HG03025 (cell line): ENCODE data around the gene MCF2L.

ENCODE experiments used
- ATAC-seq: cut with Tn5 transposase; IDR thresholded peaks from one replicate; pipeline ENCODE4 v1.9.1; 2021; ENCODE audit warnings: mild to moderate bottlenecking, moderate library complexity; ENCODE audit not compliant: unreplicated experiment, low FRiP score

MCF2L gene

DNA sequence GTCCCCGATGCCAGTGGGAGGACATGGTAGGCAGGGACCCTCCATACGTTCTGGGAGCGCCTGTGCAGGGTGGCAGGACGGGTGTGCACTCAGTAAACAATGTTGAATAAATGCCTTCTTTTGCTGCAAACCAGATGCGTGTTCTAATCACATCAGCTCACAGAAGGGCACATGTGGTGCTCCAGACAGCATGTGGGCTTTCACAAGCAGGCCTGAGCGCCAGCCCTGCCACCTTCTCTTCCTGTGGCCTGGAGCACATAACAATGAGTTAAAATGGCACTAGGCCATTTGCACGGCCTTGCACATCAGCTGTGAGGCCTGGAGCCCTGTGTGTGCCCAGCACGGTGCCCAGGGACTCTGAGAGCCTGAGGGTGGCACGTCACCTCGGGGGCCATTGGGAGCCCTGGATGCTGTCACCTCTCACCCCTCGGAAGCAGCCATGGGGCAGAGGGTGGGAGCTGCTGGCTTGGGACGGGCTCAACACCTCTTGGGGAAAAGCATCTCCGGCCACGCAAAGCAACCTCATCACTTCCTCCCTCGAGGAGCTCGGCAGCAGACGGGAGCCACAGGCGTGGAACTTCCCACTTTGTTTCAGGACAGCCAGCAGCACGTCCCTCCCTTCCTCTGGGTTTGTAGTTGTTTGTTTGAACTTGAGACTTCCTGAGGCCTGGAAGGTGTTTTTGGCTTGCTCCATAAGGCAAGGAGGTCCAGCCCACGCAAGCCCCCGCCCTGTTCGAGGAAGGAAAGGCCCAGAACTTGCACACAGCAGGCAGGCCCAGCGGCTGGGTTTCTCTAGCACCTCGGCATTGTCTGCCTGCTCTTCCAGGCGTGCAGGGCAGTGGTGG lies 9.8 kb downstream of the MCF2L start:
- no peak for ATAC-seq

DNA sequence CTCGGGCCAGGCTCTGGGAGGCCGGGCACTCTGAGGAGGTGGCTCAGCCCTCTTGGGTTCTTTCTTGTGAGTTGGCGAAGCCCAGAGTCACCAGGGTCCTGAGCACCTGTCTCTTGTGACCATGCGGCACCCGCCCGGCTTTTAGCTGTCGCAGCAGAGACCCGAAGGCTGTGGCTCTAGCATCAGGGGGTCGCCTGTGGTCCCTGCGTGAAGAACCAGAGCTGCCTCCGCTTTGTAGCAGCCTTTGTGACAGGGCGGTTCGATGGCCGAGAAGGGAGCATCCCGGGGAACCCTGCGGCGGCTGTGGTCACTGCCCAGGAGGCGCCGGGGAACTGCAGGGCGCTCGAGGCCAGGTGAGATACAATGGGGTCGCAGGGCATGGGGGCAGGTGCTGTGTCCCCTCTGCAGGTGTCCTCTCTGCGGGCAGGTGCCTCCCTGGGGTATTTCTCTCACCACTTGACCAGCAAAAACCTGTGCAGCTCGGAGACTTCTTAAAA lies 10.4 kb downstream of the MCF2L start:
- ATAC-seq = no peak

DNA sequence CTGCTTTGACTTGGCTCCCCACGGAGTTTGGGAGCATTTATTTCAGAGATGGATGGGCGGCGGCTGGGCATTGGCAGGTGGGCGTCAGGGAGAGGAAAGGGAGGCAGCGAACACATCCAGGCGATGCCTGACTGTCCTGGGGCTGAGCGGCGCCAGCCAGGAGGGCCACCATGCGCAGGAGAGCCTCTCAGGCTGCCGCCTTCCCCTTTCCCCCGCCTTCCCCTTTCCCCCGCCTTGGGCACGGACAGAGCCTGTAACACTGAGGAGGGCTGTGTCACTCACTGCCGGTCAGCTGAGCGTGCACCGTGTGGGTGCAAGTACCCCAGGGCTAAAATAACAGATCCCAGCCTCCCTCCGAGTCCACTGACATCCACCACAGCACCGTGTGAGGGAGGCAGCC lies 11.4 kb downstream of the MCF2L start:
- no peak for ATAC-seq

DNA sequence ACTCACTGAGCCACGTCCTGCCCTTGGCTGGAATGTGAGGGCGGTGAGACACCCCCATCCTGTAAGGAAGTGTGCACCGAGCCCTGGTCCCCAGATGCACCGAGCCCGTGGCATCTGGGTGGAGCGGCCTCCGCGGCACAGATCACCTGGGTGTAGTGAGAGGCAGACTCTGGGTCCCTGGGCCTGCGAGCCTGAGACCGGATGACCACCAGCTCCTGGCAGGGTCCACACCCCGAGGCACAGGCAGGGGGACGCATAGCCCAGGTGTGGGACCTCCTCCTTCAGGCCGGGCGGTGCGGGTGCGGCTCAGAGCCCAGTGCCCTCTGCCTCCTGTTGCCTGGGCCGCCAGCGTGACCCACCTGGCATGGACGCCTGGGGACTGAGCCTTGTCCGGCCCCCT lies 12.4 kb downstream of the MCF2L start:
- no peak for ATAC-seq

DNA sequence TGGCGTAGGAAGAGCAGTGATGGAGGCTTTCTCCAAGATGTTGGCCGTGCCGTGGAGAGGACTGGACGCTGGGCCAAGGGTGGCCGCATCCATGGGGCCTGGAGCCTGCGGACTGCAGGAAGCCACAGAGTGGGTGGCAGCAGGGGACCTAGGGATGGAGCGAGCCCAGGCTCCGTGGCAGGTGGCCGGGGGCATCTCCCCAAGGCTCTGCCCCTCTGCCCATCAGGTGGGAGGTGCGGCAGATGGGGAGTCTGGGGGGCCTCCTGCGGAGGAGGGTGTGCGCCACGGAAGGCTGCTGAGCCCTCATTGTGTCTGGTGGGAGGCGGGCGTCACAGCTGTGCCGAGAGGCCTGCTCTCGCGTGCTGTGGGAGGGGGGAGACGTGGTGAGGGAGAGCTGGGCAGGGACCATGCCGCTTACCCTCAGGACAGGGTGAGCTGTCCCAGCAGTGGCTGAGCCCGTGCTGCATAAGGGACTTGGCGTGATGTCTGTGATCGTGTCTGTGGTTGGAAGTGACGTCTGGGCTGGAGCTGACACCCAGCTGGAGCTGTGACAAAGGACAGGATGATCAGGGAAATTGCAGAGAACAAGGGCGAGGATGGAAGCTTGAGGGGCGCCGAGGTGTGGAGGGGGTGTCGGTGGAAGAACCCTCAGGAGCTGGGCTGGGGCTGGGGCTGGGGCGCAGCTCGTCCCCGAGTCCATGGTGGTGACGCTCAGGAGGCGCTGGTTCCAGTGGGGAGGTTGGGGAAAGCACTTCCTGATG lies 13.4 kb downstream of the MCF2L start:
- no peak for ATAC-seq

DNA sequence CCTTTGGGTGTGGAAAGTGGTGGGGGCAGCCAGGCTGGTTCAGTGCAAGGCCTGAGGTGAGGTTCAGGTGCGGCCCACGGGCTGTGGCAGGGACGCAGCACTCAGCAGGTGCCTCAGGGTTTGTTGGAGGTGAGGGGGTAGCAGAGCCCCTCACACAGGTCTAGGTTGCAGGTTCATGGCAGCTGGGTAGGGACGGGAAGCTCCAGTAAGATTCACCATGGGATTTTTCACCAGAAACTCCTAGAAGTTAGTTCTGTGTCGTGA lies 14.0 kb downstream of the MCF2L start:
- ATAC-seq = no peak

DNA sequence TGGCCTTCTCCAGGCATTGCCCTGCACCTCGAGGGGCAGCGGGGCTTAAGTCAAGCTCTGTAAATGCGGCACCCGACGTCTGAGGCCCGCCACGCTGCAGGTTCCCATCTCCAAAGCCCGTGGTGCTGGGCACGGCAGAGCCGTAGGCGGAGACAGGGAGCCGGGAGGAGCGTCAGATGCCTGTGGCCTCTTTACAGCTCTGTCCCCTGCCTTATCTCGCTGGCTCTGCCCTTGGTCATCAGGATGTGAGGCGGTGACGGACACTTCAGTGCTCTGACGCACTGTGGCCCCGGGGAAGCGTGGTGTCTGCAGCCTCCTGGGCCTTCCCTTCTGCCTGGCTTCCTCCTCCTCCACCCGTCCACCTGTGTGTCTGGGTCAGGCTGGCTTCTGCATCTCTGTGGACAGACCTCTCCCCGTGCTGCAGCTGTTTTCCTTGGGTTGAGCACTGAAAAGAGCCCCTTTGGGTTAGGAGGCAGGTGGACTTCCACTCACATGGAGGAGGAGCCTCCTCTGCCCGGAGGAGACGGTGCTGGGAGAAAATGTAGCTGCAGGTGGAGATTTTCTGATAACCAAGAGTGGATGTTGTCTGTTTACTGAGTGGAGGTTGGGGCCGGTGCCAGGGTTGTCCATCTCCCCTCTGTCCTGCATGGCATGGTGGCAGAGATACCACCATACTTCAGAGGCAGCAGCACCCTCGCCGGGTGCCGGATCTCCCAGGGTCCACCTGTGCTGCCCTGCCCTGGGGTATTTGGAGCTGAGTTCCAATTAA lies 14.6 kb downstream of the MCF2L start:
- ATAC-seq = no peak

DNA sequence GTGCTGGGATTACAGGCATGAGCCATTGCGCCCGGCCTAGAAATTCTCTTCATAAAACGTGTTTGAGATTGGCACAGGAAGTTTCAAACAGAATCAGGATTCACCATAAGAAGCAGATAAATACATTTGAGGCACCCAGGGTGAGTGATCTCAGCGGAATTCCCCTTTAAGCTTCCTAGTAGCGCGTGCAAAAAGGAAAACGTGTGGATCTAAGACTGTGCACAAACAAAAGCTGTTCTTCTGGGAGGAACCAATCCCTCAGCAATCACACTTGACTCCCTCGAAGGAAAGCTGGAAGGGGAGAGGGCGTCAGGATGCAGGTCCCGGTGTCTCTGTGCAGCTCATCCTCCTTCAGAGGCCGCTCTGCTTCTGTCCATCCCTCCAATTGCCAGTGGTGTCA lies 15.5 kb downstream of the MCF2L start:
- no peak for ATAC-seq

DNA sequence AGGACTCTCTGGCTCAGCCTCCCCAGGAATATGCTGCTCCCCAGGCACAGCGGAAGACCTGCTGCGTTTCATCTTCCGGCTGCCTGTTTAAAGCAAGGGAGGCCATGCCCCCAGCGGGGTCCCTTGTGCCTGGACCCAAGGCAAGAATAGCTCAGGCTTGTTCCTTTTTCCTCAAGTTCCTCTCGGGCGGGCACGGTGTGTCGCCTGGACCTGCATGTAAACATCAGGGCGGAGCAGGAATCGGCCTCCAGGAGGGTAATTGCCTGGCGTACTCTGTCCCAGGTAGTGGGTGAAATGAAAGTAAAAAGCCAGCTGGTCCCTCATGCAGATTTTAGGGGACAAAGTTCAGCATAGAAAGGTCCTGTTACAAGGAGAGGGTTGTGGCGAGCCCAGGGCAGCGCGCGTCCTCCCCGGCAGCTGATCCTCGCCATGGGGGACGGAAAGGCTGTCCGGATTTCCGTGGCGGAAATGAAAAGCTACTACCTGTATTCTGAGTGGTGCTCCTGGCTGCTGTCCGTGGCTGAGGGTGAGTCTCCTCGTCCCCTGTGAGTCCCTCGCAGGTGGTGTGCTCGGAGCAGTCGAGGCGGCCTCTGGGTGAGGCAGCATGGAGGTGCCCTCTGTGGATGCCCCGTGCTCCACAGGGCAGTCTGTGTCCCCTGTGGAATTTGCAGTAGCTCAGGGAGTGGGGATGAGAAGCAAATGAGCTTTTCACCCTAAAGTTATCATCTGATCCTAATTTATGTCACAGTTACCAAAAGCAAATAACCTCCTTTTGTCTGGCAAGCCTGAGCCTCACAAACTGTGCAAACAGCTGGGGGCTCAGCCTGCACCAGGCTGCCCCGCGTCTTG lies 16.2 kb downstream of the MCF2L start:
- no peak for ATAC-seq

DNA sequence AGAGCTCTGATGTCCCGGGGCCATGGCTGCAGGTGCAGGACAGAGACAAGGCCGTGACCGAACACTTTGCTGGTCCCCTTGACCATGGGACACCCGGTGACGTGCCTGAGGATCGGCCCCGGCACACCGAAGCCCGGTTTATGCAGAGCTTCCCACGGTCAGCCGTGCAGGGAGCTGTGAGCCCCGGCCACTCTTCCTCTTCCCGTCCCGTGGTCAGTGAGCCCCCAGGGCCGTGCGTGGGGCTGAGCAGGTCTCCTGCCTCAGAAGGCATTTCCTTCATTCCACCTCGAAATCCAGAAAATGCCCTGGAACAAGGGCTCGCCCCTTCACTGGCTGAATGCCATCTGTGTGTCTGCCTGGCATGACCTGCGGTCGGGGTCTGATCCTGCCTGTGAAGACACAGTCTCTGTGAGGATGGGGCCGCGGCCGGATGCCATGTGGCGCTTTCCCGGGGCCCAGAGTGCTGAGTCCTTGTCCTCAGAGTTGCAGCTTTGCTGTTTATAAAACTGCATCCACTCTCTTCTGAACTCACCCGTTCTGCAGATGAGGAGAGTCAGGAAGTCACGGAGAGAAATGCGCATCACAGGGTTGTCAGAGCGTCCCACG lies 16.9 kb downstream of the MCF2L start:
- no peak for ATAC-seq

DNA sequence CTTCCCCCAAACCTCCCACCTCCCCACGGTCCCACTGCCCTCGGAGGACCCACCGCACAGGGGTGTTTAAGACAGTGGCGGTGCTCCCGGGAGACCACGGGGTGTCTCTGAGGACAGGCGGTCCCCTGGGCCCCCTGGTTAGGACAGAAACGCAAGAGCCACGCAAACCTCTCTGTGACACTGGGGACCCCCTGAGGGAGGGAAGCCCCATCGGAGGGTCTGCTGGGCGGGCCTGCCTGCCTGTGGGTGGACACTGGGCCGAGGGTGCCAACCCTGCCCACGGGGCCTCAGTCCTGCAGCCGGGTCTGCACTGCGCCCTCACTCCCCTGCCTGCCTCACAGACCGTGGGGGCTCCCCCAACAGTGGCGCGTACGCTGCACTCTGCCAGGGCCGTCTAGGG lies 17.5 kb downstream of the MCF2L start:
- ATAC-seq = no peak

DNA sequence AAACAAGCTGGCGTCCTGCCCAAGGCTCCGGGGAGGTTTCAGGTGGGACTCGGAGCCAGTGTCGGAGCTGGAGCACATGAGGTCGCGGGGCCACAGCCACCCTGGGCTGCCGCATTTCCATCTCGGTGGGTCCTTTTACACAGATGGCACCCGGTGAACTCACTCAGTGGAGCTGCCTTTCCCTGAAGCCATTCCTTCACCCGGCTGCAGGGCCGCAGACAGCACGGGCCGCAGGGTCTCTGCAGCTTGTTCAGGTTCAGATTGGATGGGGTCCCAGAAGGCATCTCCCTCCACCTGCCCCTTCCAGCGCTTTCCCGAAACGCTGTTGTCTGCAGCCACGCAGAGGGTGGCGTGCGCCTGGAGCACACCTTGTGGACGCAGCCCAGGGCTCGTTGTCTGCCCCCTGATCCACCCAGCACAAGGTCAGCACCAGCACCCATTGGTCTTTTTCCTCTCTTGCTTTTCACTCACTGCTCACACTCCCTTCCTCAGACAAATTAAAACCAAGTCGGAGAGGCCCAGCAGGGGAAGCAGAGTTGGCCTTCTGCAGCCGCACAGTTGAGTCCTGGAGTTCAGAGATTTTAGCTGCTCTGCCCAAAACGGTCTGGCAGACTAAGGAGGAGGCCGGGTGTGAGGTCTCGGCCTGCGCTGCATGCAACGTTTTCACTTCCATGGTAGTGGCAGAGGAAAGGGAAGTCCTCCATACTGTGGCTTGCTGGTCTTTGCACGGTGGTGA lies 18.1 kb downstream of the MCF2L start:
- no peak for ATAC-seq

DNA sequence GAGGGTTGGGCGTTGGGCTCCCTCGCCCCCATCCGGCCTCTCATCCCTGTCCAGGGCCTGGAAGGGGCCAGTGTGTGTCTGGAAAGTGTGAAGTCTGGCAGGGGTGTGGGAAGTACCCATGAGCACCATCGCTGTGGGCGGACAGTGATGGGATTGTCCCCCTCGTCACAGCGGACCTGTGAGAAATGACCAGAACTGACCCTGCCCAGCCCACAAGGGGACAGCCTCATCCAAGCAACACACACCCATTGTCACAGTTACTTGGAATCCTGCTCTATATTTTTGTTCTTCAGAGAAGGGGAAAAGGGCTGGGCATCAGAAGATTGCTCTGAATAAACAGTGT lies 18.6 kb downstream of the MCF2L start:
- no peak for ATAC-seq

DNA sequence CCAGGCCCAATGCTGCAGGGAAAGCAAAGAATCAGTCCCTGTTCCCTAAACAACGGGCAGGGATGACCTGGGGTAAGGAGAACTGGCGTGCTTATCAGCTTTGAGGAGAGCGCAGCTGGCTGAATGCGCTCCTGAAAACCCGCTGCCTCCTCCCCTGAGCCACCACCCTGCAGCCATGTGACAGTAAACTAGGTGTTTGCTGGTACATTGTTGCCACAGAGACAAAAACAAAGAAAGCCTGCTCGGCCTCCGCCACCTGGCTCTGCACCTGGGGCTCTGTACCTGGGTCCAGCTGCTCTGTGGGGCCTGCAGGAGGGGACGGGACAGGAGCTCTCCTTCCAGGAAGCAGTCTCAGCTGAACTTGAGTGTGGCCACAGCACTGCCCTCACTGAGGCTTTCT lies 21.8 kb downstream of the MCF2L start:
- no peak for ATAC-seq

DNA sequence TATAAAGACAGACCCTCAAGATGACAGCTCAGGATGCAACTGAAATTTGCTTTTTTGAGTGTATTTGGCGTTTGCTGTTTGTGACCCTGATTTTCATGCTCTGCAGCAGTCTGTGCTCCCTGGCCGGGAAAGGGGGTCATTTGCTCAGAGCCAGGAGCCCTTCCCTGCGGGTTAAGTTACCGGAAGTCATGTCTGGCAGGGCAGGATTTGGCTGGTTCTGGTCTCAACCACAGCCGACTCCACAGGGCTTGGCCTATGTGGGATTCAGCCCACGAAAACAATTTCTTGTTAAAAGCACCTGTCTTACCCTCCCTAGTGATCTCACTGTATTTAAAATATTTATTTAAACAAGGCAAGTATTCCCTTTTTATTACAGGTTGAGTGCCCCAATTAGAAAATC lies 22.6 kb downstream of the MCF2L start:
- no peak for ATAC-seq

DNA sequence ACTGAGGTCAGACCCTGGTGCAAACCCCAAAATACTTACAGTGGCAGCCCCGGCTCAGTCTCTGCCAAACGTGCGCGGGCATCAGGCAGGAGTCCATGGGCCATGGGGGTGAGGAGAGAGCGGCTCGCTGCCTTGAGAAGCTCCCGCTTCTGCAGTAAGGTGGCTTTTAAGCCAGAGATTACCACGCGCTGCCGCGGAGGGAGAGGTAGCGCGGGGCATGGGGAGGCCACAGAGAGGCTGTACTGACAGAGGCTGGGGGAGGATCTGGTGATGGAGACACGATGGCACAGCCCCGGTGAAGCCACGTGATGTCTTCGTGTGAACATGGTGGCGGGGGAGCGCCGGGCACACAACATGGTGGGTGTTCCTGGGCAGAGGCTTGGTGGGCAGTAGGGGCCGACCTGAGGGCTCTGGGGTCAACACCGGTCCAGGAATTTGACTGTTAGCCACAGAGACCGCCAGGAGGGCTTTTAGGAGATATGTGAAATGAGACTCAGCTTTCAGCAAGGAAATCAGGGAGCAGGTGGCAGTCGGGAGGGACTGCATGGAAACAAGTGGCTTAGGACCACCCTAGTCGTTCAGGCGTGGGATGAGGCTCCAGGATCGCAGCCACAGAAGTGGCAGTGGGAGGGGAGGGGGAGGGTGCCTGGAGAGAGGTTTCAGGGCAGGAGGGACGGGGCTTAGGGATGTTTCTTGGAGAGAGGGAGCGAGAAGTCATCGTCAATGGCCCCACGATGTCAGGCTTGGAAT lies 24.1 kb downstream of the MCF2L start:
- ATAC-seq = no peak

DNA sequence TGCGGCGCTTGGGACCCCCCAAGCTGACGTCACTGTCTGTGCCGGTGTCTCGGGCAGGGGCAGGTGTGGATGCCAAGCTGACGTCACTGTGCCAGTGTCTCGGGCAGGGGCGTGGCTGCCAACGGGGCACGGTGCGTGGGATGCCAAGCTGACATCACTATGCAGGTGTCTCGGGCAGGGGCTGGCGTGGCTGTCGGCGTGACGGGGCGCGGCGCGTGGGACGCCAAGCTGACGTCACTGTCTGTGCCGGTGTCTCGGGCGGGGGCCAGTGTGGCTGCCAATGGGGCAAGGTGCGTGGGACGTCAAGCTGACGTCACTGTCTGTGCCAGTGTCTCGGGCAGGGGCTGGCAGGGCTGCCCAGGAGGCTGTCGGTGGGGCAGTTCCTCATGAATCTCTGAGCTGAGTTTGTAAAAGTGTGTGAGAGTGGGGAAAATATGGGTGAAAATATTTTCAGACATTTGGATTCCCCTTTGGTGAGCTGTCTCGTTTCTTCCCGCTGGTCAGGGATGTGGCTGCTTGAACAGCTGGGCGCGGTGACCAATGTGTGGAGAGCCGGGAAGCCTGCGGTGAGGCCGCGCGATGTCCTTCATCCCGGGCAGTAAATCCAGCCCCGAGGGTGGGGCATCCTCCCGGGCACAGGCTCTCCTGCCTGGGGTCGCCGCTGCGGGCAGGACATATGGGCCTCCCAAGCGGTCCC lies 25.2 kb downstream of the MCF2L start:
- no peak for ATAC-seq

DNA sequence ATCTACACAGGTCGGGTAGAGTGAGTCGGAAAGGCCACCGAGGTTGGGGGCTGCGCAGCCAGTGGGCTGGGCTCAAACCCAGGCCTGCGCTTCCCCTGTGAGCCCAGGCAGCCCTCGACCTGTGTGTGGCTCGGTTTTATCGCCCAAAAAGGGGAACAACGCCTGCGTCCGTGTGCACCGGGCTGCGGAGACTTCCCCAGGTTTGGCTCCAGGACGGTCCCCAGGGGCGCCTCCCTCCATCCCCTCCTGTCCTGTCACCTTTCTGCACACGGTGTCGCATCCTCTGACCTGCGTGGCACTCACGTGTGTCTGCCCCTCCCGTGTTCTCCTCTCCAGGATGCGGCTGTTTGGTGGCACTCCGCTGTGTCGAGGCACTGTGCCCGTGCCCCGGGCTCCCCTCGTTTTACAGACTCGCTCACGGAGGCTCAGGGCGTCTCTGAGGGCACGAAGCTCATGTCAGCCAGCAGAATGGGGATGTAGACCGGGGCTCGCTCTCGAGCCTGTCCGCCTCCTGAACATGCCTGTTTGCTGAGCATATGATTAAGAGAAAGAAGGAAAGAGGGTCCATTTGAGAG lies 25.9 kb downstream of the MCF2L start:
- ATAC-seq = no peak
